Osteoblast (primary cell): ENCODE results near the gene ZNF605. TPM values are rescaled to one million over a fixed set of nuclear protein-coding genes. Genes with fewer than 3 reads are reported as not detected.

Source experiments
- DNase-seq: peaks from one replicate; pipeline ENCODE4 v3.0.0; 2011; ENCODE audit warnings: low spot score, mixed read lengths; ENCODE audit not compliant: insufficient read length; ENCODE audit errors: missing footprints
- H2AFZ ChIP-seq: 2 replicates; pipeline ENCODE4 v1.6.0; 2011; ENCODE audit warnings: mild to moderate bottlenecking, low read length
- H3K27ac ChIP-seq: 2 replicates; pipeline ENCODE4 v1.5.1; 2011; ENCODE audit warnings: mild to moderate bottlenecking, low read depth, low read length, moderate library complexity
- H3K27me3 ChIP-seq: 2 replicates; pipeline ENCODE4 v1.6.0; 2012; ENCODE audit warnings: mild to moderate bottlenecking, control low read depth, inconsistent platforms, low read length, moderate library complexity; ENCODE audit not compliant: insufficient read depth
- H3K36me3 ChIP-seq: 2 replicates; pipeline ENCODE4 v1.5.1; 2011; ENCODE audit warnings: mild to moderate bottlenecking, low read length, control low read depth, moderate library complexity; ENCODE audit not compliant: insufficient read depth
- H3K4me1 ChIP-seq: 2 replicates; pipeline ENCODE4 v1.5.1; 2011; ENCODE audit warnings: mild to moderate bottlenecking, low read length, control low read depth, moderate library complexity; ENCODE audit not compliant: insufficient read depth
- H3K4me2 ChIP-seq: 2 replicates; pipeline ENCODE4 v1.6.0; 2011; ENCODE audit warnings: mild to moderate bottlenecking, low read length; ENCODE audit not compliant: insufficient read depth
- H3K4me3 ChIP-seq: fragments of 200-600 bp; sonication (generic); 3 replicates; pipeline ENCODE4 v1.5.1; 2012; ENCODE audit warnings: mild to moderate bottlenecking, low read length, inconsistent platforms; ENCODE audit not compliant: insufficient read depth
- H3K79me2 ChIP-seq: 2 replicates; pipeline ENCODE4 v1.6.0; 2012; ENCODE audit warnings: mild to moderate bottlenecking, low read length, control low read depth, inconsistent platforms; ENCODE audit not compliant: insufficient read depth
- H3K9me3 ChIP-seq: 2 replicates; pipeline ENCODE4 v1.5.1; 2011; ENCODE audit warnings: low read depth, low read length, control low read depth
- H4K20me1 ChIP-seq: 2 replicates; pipeline ENCODE4 v1.6.0; 2012; ENCODE audit warnings: mild to moderate bottlenecking, low read length, control low read depth; ENCODE audit not compliant: insufficient read depth
- CTCF ChIP-seq: IDR thresholded peaks from 2 replicates; pipeline ENCODE4 v1.5.1; 2011; ENCODE audit warnings: mild to moderate bottlenecking, low read depth, low read length, moderate library complexity; ENCODE audit errors: extremely low read depth
- total RNA-seq: library from RNA; depleted of rRNA; stranded (reverse); fragments of >200 nt; gene quantifications from 2 replicates; pipeline ENCODE4 v1.2.3, GENCODE V29; 2012

Gene ZNF605
- total RNA-seq, 1 donor = 10.9 TPM

DNA sequence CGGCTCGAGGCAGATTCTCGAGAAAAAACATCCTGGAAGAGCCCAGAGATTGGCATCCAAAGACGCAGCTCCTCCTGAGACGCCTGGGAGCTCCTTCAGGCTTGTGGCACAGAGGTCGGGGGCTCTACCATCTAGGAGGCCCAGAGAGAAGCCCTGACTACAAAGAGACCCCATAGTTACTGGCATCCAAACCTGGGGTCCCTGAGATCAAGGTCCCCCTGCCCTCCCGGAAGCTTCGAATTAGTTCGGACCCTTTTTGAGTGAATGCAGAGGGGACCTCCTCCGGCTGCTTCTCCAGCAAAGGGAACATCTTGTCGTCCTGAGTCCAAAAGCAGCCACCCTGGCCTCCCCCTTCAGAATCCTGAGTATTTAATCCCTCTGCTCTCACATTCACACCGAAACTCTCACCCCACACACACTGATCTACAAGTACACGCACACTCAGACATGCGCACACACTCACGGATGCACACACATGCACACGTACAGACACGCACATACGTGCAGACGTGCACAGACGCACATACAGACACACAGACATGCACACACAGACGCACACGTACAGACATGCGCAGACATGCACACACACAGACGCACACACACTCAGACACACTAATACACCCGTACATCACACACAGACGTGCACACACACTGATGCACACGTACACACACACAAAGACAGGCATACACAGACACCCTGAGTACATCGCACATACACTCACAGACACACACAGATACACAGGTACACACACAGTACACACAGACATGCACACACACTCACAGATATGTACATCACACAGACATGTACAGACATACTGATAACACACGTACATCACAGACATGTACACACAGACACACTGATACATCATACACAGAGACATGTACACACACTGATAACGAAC, 5.9 kb downstream of the ZNF605 start:
- Histone ChIP-seq H3K4me1 (peaks cover 8% of the 10 kb centered on the region), H3K4me2 (no peak overlapping the region), H3K27ac (no peak overlapping the region), H2AFZ (no peak overlapping the region), H3K79me2 (peaks cover 82% of the 10 kb centered on the region), H3K4me3 (no peak overlapping the region), H3K27me3 (no peaks in the 10 kb centered on the region), H4K20me1 (no peaks in the 10 kb centered on the region), H3K9me3 (peaks cover 33% of the 10 kb centered on the region), H3K36me3 (peaks cover 28% of the 10 kb centered on the region)
- TF ChIP-seq CTCF = no peak
- DNase-seq = no peak

- peaks cover 67% of the 10 kb centered on the region for H3K79me2 ChIP-seq
- H3K27ac ChIP-seq = no peak overlapping the region
- no peak for TF ChIP-seq CTCF
- H3K4me3 ChIP-seq = no peak overlapping the region
- H3K27me3 ChIP-seq = no peaks in the 10 kb centered on the region
- no peaks in the 10 kb centered on the region for H4K20me1 ChIP-seq
- no peaks in the 10 kb centered on the region for H3K4me1 ChIP-seq
- no peak for DNase-seq
- H3K9me3 ChIP-seq = peaks cover 43% of the 10 kb centered on the region
- peaks cover 46% of the 10 kb centered on the region for H3K36me3 ChIP-seq
- H2AFZ ChIP-seq = no peak overlapping the region
- no peak overlapping the region for H3K4me2 ChIP-seq
Measured at GRCh38 chr12:132948146-132949066, 7.7 kb downstream of the ZNF605 start.

DNA sequence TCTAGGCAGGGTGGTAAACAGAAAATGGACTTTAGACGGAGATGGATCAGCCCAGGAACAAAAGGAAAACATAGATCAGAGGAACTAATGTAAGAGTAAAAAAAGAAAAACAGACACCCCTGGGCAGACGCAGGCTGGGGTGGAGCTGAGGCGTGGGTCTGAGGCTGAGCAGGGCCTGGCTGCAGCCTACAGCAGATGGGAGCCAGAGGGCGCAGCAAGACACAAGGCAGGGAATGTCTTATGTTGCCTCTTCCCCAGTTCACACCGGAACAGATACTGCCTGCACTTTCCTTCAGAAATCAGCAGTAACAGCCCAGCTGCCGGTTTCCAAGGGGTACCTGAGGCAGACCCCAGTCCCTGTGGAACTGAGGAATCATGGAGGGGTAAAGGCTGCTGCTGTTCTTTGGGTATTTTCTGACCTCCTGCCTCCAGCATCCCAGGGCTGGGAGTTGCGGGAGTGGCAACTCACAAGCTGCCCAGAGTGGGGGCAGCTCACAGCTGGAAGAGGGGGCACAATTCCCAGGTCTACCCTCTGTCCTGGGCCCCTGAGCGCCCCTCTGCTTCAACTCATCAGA, 9.8 kb downstream of the ZNF605 start:
- peaks cover 64% of the 10 kb centered on the region for H3K36me3 ChIP-seq
- no peaks in the 10 kb centered on the region for H3K27me3 ChIP-seq
- H3K4me1 ChIP-seq = no peaks in the 10 kb centered on the region
- peaks cover 47% of the 10 kb centered on the region for H3K79me2 ChIP-seq
- H3K4me2 ChIP-seq = no peak overlapping the region
- H3K4me3 ChIP-seq = no peak overlapping the region
- no peak for DNase-seq
- no peak for TF ChIP-seq CTCF
- H3K27ac ChIP-seq = no peak overlapping the region
- no peaks in the 10 kb centered on the region for H4K20me1 ChIP-seq
- H2AFZ ChIP-seq = no peak overlapping the region
- H3K9me3 ChIP-seq = peaks cover 55% of the 10 kb centered on the region
